ENCODE data around the gene PARVG. TPM values are rescaled to one million over a fixed set of nuclear protein-coding genes. Genes with fewer than 3 reads are reported as not detected.

Gene PARVG
- total RNA-seq, 1 experiment from 2014 or later: not detected

DNA sequence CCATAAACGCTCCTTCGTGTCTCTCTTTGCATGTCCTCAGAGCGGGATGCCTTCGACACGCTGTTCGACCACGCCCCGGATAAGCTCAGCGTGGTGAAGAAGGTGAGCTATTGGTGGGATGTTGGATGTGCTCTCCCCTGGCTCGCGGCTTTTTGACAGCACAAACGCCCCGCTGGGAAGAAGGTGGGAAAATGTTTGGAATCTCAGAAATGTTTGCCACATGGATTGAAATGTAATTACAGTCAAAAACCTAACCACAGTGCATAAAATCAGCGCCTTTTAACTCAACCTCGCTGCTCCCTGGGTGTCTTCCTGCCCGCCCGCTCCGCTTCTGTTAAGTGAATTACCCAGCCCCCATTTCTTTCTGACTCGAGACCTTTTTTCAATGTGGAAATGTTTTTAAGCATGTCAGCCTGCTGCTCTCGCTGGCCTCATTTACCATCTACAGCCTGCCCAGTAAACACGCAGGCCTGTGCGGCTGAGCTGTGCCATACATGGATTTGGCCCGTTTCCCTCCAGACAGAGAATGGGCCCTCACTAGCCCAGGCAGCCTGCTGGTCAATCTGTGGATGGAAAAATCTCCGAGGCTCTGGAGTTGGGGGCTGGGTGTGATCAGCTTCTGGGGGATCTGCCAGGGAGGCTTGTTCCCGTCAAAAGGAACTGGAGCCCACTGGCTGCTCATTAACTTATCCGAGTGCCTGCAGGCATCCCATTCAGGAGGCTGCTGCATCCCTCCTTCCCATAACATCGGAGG, 32.7 kb upstream of the PARVG start:
- Histone ChIP-seq H3K4me2 (ENCODE audit: low read length) (no peak overlapping the region), H3K27me3 (ENCODE audit: low read length) (no peaks in the 10 kb centered on the region), H3K4me1 (ENCODE audit: insufficient read depth, low read length) (no peaks in the 10 kb centered on the region), H3F3A (ENCODE audit: low read length, unreplicated experiment) (no peaks in the 10 kb centered on the region), H3K9me3 (ENCODE audit: low read length) (no peaks in the 10 kb centered on the region), H3K9ac (ENCODE audit: low read length) (no peak overlapping the region), H3K27ac (ENCODE audit: low read length) (no peak overlapping the region), H4K20me1 (ENCODE audit: low read length) (no peaks in the 10 kb centered on the region), H3K9me2 (replicated peaks; ENCODE audit: low read length) (no peaks in the 10 kb centered on the region), H3K4me3 (ENCODE audit: low read length) (no peak overlapping the region), H2AFZ (ENCODE audit: low read length) (no peak overlapping the region), H3K79me2 (ENCODE audit: low read length) (no peaks in the 10 kb centered on the region), H3K36me3 (ENCODE audit: low read depth, low read length) (no peaks in the 10 kb centered on the region)
- intact Hi-C loops (cut with micrococcal nuclease): no loop called here
- BruUV-seq (replicated peaks): no TSS peak
- no peak for DNase-seq
- TF ChIP-seq, protein P1, sequence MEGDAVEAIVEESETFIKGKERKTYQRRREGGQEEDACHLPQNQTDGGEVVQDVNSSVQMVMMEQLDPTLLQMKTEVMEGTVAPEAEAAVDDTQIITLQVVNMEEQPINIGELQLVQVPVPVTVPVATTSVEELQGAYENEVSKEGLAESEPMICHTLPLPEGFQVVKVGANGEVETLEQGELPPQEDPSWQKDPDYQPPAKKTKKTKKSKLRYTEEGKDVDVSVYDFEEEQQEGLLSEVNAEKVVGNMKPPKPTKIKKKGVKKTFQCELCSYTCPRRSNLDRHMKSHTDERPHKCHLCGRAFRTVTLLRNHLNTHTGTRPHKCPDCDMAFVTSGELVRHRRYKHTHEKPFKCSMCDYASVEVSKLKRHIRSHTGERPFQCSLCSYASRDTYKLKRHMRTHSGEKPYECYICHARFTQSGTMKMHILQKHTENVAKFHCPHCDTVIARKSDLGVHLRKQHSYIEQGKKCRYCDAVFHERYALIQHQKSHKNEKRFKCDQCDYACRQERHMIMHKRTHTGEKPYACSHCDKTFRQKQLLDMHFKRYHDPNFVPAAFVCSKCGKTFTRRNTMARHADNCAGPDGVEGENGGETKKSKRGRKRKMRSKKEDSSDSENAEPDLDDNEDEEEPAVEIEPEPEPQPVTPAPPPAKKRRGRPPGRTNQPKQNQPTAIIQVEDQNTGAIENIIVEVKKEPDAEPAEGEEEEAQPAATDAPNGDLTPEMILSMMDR (conservative IDR thresholded peaks at IDR 0.05; ENCODE audit: low read depth, low read length): no peak
- no peak for TF ChIP-seq EZH2 (IDR thresholded peaks at IDR 0.05; ENCODE audit: low read length, unreplicated experiment)
- TF ChIP-seq EZH2phosphoT487 (IDR thresholded peaks at IDR 0.05; ENCODE audit: borderline replicate concordance, low read length): no peak
- no peak for ATAC-seq
- CTCF ChIA-PET: no interaction called here
- POLR2A ChIA-PET (ENCODE audit: unreplicated experiment): no interaction called here

GRCh38 chr22:44151676-44152075, 29.0 kb upstream of the PARVG start:
- Histone ChIP-seq H3K36me3 (ENCODE audit: low read depth, low read length) (no peaks in the 10 kb centered on the region), H3K27me3 (ENCODE audit: low read length) (no peaks in the 10 kb centered on the region), H2AFZ (ENCODE audit: low read length) (no peak overlapping the region), H3K27ac (ENCODE audit: low read length) (no peak overlapping the region), H3K4me2 (ENCODE audit: low read length) (no peak overlapping the region), H3K4me3 (ENCODE audit: low read length) (no peak overlapping the region), H3K9ac (ENCODE audit: low read length) (no peak overlapping the region), H3K9me3 (ENCODE audit: low read length) (no peaks in the 10 kb centered on the region), H3K79me2 (ENCODE audit: low read length) (no peaks in the 10 kb centered on the region), H3K9me2 (replicated peaks; ENCODE audit: low read length) (no peaks in the 10 kb centered on the region), H3K4me1 (ENCODE audit: insufficient read depth, low read length) (no peaks in the 10 kb centered on the region), H3F3A (ENCODE audit: low read length, unreplicated experiment) (no peaks in the 10 kb centered on the region), H4K20me1 (ENCODE audit: low read length) (no peaks in the 10 kb centered on the region)
- POLR2A ChIA-PET (ENCODE audit: unreplicated experiment): no interaction called here
- peak; percentile 29 for DNase-seq
- intact Hi-C loops (cut with micrococcal nuclease): no loop called here
- BruUV-seq (replicated peaks): no TSS peak
- peak; percentile 59; the same call in 1 of the 2 replicates for ATAC-seq
- CTCF ChIA-PET: no interaction called here
- TF ChIP-seq EZH2phosphoT487 (IDR thresholded peaks at IDR 0.05; ENCODE audit: borderline replicate concordance, low read length) (no peak), EZH2 (IDR thresholded peaks at IDR 0.05; ENCODE audit: low read length, unreplicated experiment) (no peak)
- TF ChIP-seq, protein P1 (conservative IDR thresholded peaks at IDR 0.05; ENCODE audit: low read depth, low read length): no peak

GRCh38 chr22:44153710-44154109, 27.0 kb upstream of the PARVG start:
- TF ChIP-seq EZH2phosphoT487 (IDR thresholded peaks at IDR 0.05; ENCODE audit: borderline replicate concordance, low read length): no peak
- TF ChIP-seq, protein P1 (conservative IDR thresholded peaks at IDR 0.05; ENCODE audit: low read depth, low read length): no peak
- TF ChIP-seq EZH2 (IDR thresholded peaks at IDR 0.05; ENCODE audit: low read length, unreplicated experiment): no peak
- Histone ChIP-seq H3K27ac (ENCODE audit: low read length) (no peak overlapping the region), H3K79me2 (ENCODE audit: low read length) (no peaks in the 10 kb centered on the region), H3K36me3 (ENCODE audit: low read depth, low read length) (no peaks in the 10 kb centered on the region), H3K9ac (ENCODE audit: low read length) (no peak overlapping the region), H3K9me2 (replicated peaks; ENCODE audit: low read length) (no peaks in the 10 kb centered on the region), H3K9me3 (ENCODE audit: low read length) (no peaks in the 10 kb centered on the region), H4K20me1 (ENCODE audit: low read length) (no peaks in the 10 kb centered on the region), H3K27me3 (ENCODE audit: low read length) (no peaks in the 10 kb centered on the region), H3K4me1 (ENCODE audit: insufficient read depth, low read length) (no peaks in the 10 kb centered on the region), H2AFZ (ENCODE audit: low read length) (no peak overlapping the region), H3K4me3 (ENCODE audit: low read length) (no peak overlapping the region), H3F3A (ENCODE audit: low read length, unreplicated experiment) (no peaks in the 10 kb centered on the region), H3K4me2 (ENCODE audit: low read length) (no peak overlapping the region)
- POLR2A ChIA-PET (ENCODE audit: unreplicated experiment): no interaction called here
- DNase-seq (no peak), ATAC-seq (no peak)
- BruUV-seq (replicated peaks): no TSS peak
- CTCF ChIA-PET: no interaction called here
- intact Hi-C loops (cut with micrococcal nuclease): no loop called here
